SH-SY5Y (cell line): ENCODE data around the gene TMEM272.

Experiments
- GATA2 ChIP-seq: IDR thresholded peaks from 2 replicates; pipeline ENCODE4 v1.6.1; 2011; ENCODE audit warnings: mild to moderate bottlenecking, low read depth, low read length
- GATA3 ChIP-seq: IDR thresholded peaks from 2 replicates; pipeline ENCODE4 v1.6.1; 2011; ENCODE audit warnings: low read depth, mild to moderate bottlenecking, low read length, moderate library complexity

TMEM272 gene

DNA sequence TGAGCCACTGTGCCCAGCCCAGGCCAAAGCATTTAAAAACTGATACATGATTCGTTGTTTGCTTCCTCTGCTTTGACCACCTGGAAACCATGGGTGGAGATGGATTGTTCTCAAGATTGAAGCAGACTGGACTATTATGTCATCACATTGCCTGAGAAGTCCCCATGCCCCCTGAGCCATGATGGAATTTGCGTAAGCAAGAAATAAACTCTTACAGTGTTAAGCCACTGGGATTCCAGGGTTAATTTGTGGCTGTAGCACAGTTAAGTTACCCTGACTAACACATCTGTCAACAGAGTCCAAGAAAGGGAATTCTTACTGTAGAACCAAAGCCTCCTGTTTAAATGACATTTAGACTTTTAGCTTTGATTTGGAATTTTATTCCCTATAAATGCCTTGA, 21.6 kb downstream of the TMEM272 start:
- TF ChIP-seq GATA3 (no peak), GATA2 (no peak)

DNA sequence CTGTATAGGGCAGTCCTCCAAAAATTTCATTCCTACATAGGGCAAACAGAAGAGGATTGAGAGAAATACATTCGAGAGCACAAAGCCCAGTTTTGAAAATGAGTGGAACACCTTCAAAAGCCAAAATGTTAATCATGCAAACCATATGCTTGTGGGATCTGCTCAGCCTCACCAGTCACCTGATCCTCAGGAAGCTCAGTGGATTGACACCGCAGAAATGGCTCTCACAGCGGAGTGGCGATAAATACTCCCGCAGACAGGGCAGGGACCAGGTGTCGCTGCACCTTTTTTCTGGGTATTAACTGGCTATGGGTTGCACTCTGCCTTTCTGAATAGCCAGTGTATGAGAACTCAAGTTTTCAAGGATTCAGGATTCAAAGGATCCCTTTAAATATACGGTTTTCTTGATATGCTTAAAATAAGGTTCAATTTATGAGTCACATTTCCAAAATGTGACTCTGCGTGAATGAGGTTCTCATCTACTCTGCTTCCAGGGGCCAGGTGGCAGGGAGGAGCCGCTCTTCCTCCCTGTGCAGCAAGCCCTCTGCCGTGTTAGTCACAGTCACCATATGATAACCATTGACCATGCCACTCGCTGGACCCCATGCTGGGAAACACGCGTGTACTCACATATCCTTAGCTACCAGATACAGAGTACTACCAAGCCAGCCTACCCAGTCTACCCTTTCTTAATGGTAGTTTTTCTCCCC, 22.7 kb downstream of the TMEM272 start:
- no peak for TF ChIP-seq GATA3
- TF ChIP-seq GATA2 = no peak

DNA sequence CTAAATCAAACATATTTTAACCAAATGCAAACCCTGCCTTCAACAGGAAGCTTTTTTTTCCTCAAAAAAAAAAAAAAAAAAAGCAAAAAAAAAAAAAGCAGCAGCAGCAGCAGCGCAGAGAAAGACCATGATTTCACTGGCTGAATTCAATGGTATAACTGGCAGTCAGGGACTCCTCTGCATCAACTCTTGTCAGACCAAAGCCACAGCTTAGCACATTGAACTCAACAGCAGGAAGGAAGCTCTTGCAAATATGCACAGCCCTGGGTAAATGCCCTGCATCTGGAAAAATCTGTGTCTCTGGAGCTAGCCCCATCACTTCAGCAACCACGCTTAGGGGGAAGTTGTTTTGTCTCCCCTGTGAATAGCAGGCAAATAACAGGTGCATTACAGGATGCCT, 23.4 kb downstream of the TMEM272 start:
- no peak for TF ChIP-seq GATA3
- TF ChIP-seq GATA2 = no peak

DNA sequence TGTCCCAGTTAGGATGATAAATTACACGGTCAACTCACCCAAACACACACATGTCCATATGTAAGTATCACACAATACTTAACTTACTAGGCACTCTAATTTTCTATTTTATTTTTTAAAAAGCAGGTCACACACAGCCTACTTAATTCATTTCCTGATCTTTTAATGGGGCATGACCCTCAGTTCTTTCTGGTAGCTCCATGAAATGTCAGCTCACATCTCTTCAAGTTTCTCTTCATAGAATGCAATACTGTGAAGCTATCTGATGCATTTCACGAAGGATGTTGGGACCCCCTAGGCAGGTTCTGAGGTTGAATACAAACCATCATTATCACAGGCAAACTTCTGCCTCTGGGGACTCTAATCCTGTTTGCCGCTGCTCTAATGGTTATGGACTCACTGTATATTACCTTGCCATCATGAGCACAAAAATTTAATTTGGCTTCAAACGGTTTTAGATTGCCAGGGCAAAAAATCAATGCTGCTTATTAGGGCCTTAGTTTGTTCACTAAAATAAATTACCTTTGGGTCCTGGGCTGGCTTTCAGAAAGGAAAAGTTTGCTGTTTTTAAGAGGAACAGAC, 24.9 kb downstream of the TMEM272 start:
- TF ChIP-seq GATA3 (no peak), GATA2 (no peak)

- TF ChIP-seq GATA3 = no peak
- TF ChIP-seq GATA2 = no peak
Observed at GRCh38 chr13:51819544-51819943, 25.4 kb downstream of the TMEM272 start.

GRCh38 chr13:51818781-51819511, 26.0 kb downstream of the TMEM272 start:
- no peak for TF ChIP-seq GATA3
- TF ChIP-seq GATA2 = no peak

DNA sequence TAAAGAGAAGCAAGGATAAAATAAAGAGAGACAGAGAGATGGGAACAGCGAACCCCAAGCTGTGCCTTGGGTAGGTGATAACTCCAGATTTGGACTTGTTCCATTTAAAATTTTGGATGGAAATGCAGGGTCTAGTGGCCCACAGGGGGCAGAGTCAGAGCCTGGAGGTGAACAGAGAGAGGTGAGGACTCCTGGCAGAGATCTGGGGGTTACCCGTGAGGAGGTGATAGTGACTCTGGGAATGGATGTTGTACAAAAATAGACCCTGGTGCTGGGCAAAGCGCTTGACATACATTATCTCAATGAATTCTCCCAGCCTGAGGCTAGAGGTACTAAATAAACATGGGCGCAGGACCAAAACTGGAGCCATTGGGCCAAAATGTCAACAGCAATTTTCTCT, 26.7 kb downstream of the TMEM272 start:
- no peak for TF ChIP-seq GATA3
- TF ChIP-seq GATA2 = no peak

GRCh38 chr13:51817717-51818116, 27.3 kb downstream of the TMEM272 start:
- TF ChIP-seq GATA2 (no peak), GATA3 (no peak)

DNA sequence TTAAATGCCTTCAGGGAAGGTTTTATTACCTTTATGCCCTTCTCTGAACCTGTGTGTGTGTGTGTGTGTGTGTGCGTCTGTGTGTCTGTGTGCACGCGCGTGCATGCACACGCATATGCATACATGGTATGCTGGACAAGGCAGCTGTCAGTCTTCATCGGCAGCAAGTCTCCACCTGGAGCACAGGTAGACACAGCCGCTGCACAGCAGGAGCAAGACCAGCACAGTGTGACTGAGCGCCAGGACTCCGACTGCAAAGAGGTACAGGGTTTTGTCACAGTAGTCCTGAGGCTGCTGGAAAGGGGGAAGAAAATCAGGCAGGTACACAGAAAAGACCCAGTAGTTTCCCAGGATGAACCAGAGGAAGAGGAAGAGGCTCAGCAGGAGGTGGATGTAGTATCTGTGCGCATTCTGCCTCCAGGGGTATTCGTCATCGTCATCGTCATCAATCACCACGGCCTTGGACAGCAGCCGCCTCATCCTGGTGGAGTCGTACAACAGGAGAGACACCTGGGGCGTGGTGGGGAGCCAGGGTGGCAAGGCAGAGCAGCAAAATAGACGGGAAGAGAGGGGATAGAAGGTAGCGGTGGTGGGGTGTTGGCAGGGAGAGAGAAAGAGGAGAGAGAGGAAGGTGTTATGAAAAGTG, 28.2 kb downstream of the TMEM272 start:
- no peak for TF ChIP-seq GATA2
- no peak for TF ChIP-seq GATA3

- TF ChIP-seq GATA3 = no peak
- TF ChIP-seq GATA2 = no peak
Observed at GRCh38 chr13:51815848-51816247, 29.1 kb downstream of the TMEM272 start.

- TF ChIP-seq GATA2 = no peak
- no peak for TF ChIP-seq GATA3
Observed at GRCh38 chr13:51814825-51815650, 29.9 kb downstream of the TMEM272 start.

- TF ChIP-seq GATA3 = no peak
- TF ChIP-seq GATA2 = no peak
Observed at GRCh38 chr13:51814071-51814470, 30.9 kb downstream of the TMEM272 start.

GRCh38 chr13:51811920-51812451, 33.0 kb downstream of the TMEM272 start:
- TF ChIP-seq GATA3 (no peak), GATA2 (no peak)
